HepG2 (cell line): ENCODE measurements around the gene MIGA2. TPM values are rescaled to one million over a fixed set of nuclear protein-coding genes. Genes with fewer than 3 reads are reported as not detected.

Experiments
- ATAC-seq: fragments of 200-7000 bp; cut with Tn5 transposase; 3 replicates; pipeline ENCODE4 v1.9.1; 2020; ENCODE audit warnings: mild to moderate bottlenecking, moderate library complexity
- BruUV-seq: library from RNA; stranded (reverse); fragments of 400-500 nt; replicated peaks from 2 replicates; lab custom pipeline; 2021; lab: Mats Ljungman, UMichigan
- CTCF ChIA-PET: fragments of 300-600 bp; formaldehyde crosslinking; extraction: SDS; loops from one replicate; lab custom pipeline; 2021; ENCODE audit warnings: low total read pairs, inconsistent platforms, low intra/inter-chr PET ratio; lab: Yijun Ruan, JAX
- POLR2A ChIA-PET: fragments of 350-600 bp; sonication (Branson Sonifier 250); formaldehyde crosslinking; loops from one replicate; lab custom pipeline; 2020; ENCODE audit warnings: antibody characterized with exemption, inconsistent platforms; lab: Yijun Ruan, JAX
- DNase-seq: peaks from one replicate; pipeline ENCODE4 v3.0.0-alpha.2; 2015; ENCODE audit warnings: low spot score
- FAIRE-seq: peaks from 3 replicates; lab custom pipeline; 2011; peaks lifted over from hg19 to GRCh38; lab: Jason Lieb, UNC
- H2AFZ ChIP-seq: one replicate; pipeline ENCODE4 v1.6.1; 2011; ENCODE audit warnings: low read length, inconsistent platforms
- H3K27ac ChIP-seq: fragments of 300-600 bp; 3 replicates; pipeline ENCODE4 v1.8.0; 2011; ENCODE audit warnings: mixed run types, mild to moderate bottlenecking, mixed read lengths, low read length, inconsistent platforms; ENCODE audit not compliant: insufficient read depth; ENCODE audit errors: extremely low read length
- H3K27me3 ChIP-seq, 2 experiments: fragments of 200-600 bp in 1 of 2; 2 replicates in 1 of 2; 3 replicates in 1 of 2; pipeline versions ENCODE4 v1.6.0 to v1.8.0; 2011; ENCODE audit warnings: low read length in 2 of 2, mild to moderate bottlenecking in 2 of 2, moderate library complexity in 2 of 2, inconsistent platforms in 1 of 2; ENCODE audit not compliant: insufficient read depth in 2 of 2, control insufficient read depth in 1 of 2
- H3K36me3 ChIP-seq, 2 experiments: fragments of 200-600 bp in 1 of 2; replicated peaks in 1 of 2; 2 replicates in 1 of 2; 3 replicates in 1 of 2; pipeline versions ENCODE4 v1.5.1 to v1.8.0; 2011; ENCODE audit warnings: low read length in 2 of 2, inconsistent platforms in 1 of 2; ENCODE audit not compliant: insufficient read depth in 2 of 2, control insufficient read depth in 1 of 2
- H3K4me1 ChIP-seq: 2 replicates; pipeline ENCODE4 v1.5.1; 2012; ENCODE audit warnings: low read length, inconsistent platforms; ENCODE audit not compliant: insufficient read depth
- H3K4me2 ChIP-seq: 2 replicates; pipeline ENCODE4 v1.6.0; 2011; ENCODE audit warnings: low read depth, low read length, inconsistent platforms
- H3K4me3 ChIP-seq, 3 experiments: fragments of 200-600 bp in 1 of 3; sonication (generic), shearing (Covaris generic) in 1 of 3; replicated peaks in 1 of 3; 2 replicates each; pipeline ENCODE4 v1.5.1; 2011 to 2016; ENCODE audit warnings: low read length in 3 of 3, inconsistent platforms in 2 of 3, low read depth in 2 of 3, mild to moderate bottlenecking in 2 of 3, control low read depth in 1 of 3, mixed read lengths in 1 of 3; ENCODE audit not compliant: insufficient read depth in 1 of 3
- H3K79me2 ChIP-seq: one replicate; pipeline ENCODE4 v1.6.1; 2011; ENCODE audit warnings: low read length, inconsistent platforms; ENCODE audit not compliant: insufficient read depth
- H3K9ac ChIP-seq: 2 replicates; pipeline ENCODE4 v1.6.0; 2011; ENCODE audit warnings: mild to moderate bottlenecking, low read depth, low read length, inconsistent platforms; ENCODE audit not compliant: insufficient read depth
- H3K9me3 ChIP-seq: 2 replicates; pipeline ENCODE4 v1.5.1; 2012; ENCODE audit warnings: mild to moderate bottlenecking, low read length
- H4K20me1 ChIP-seq: 2 replicates; pipeline ENCODE4 v1.6.0; 2011; ENCODE audit warnings: inconsistent platforms, mild to moderate bottlenecking, low read length, moderate library complexity; ENCODE audit not compliant: insufficient read depth
- ETV5 ChIP-seq: IDR thresholded peaks from 2 replicates; pipeline ENCODE4 v1.6.1; 2018; ENCODE audit warnings: missing biosample characterization, missing genetic modification reagents, inconsistent platforms, borderline replicate concordance
- EZH2 ChIP-seq: conservative IDR thresholded peaks from 2 replicates; pipeline ENCODE4 v1.6.1; 2012; ENCODE audit warnings: mild to moderate bottlenecking, low read depth, low read length, moderate library complexity
- HNRNPL ChIP-seq: fragments of 200-400 bp; formaldehyde crosslinking; IDR thresholded peaks from 2 replicates; pipeline ENCODE4 v1.6.1; 2017; ENCODE audit warnings: mild to moderate bottlenecking, low read depth, low read length
- MED1 ChIP-seq: sonication (generic); formaldehyde crosslinking; IDR thresholded peaks from 2 replicates; pipeline ENCODE4 v1.4.0; 2020; ENCODE audit warnings: missing genetic modification reagents
- MIER3 ChIP-seq: IDR thresholded peaks from 2 replicates; pipeline ENCODE4 v1.6.1; 2016; ENCODE audit warnings: missing compliant biosample characterization, borderline replicate concordance
- POLR2A ChIP-seq, 2 experiments: IDR thresholded peaks; 2 replicates each; pipeline ENCODE4 v1.6.1; 2011; ENCODE audit warnings: low read depth in 2 of 2, low read length in 2 of 2, mild to moderate bottlenecking in 1 of 2, moderate library complexity in 1 of 2; ENCODE audit not compliant: insufficient read depth in 1 of 2
- POLR2AphosphoS5 ChIP-seq: IDR thresholded peaks from 2 replicates; pipeline ENCODE4 v1.6.1; 2012; ENCODE audit warnings: low read depth, low read length
- RAD21 ChIP-seq: fragments of 450-650 bp; formaldehyde crosslinking; IDR thresholded peaks from 2 replicates; pipeline ENCODE4 v1.5.0; 2020; ENCODE audit warnings: mild to moderate bottlenecking
- RBM22 ChIP-seq: fragments of 200-400 bp; formaldehyde crosslinking; optimal IDR thresholded peaks from 2 replicates; pipeline ENCODE3; 2017; ENCODE audit warnings: mild to moderate bottlenecking, low read length, moderate library complexity
- RCOR2 ChIP-seq: IDR thresholded peaks from 2 replicates; pipeline ENCODE4 v1.6.1; 2016; ENCODE audit warnings: missing biosample characterization, missing genetic modification reagents
- SAFB2 ChIP-seq: sonication (generic); formaldehyde crosslinking; IDR thresholded peaks from 2 replicates; pipeline ENCODE4 v1.5.1; 2020; ENCODE audit warnings: missing genetic modification reagents, low read depth, mild to moderate bottlenecking, borderline replicate concordance
- STAG1 ChIP-seq: sonication (generic); formaldehyde crosslinking; IDR thresholded peaks from 2 replicates; pipeline ENCODE4 v1.4.0; 2020; ENCODE audit warnings: missing genetic modification reagents
- TEAD3 ChIP-seq: optimal IDR thresholded peaks from 2 replicates; pipeline ENCODE3; 2016; ENCODE audit warnings: borderline replicate concordance
- ZNF329 ChIP-seq: sonication (generic); formaldehyde crosslinking; IDR thresholded peaks from 2 replicates; pipeline ENCODE4 v1.9.0; 2021; ENCODE audit warnings: low read depth, mild to moderate bottlenecking, missing genetic modification reagents
- ZNF430 ChIP-seq: sonication (generic); formaldehyde crosslinking; IDR thresholded peaks from 2 replicates; pipeline ENCODE4 v1.9.0; 2021; ENCODE audit warnings: mild to moderate bottlenecking, missing genetic modification reagents
- WGBS: methylation state at CpG from one replicate; pipeline ENCODE4 v1.1.6; 2017; ENCODE audit warnings: low lambda C conversion rate; 5-methylcytosine and 5-hydroxymethylcytosine counted together
- in situ Hi-C: cut with HindIII; loops from 2 replicates; pipeline ENCODE4 v1.10.0; 2017; ENCODE audit warnings: low pct_unique_long_range_greater_than_20kb; ENCODE audit not compliant: extremely low pct_ligation_motif_present
- intact Hi-C: fragments of 100-400 bp; cut with micrococcal nuclease; formaldehyde crosslinking; loops from one replicate; pipeline ENCODE4 v1.10.0; 2022; ENCODE audit not compliant: unreplicated experiment
- polyA plus RNA-seq, 8 experiments: library from polyadenylated mRNA; depleted of rRNA in 3 of 8; stranded (reverse) in 7 of 8; unstranded in 1 of 8; fragments of >200 nt; fragmentation: Illumina TruSeq in 4 of 8; extraction: Trizol in 4 of 8; gene quantifications; 2 replicates each; pipeline versions ENCODE4 v1.2.1 to v1.2.3, GENCODE V29; 2011 to 2016; ENCODE audit warnings: low read depth in 4 of 8, missing spikeins in 1 of 8, mixed read lengths in 1 of 8; ENCODE audit not compliant: insufficient read depth in 1 of 8
- total RNA-seq, 5 experiments: library from RNA; depleted of rRNA; stranded (reverse); fragments of >200 nt; fragmentation: Illumina TruSeq; extraction: Trizol; gene quantifications; 2 replicates each; pipeline ENCODE4 v1.2.3, GENCODE V29; 2016; ENCODE audit warnings: low read depth in 1 of 5
- TF ChIP-seq, protein P1 (sequence below): sonication (generic); formaldehyde crosslinking; IDR thresholded peaks from 2 replicates; pipeline ENCODE4 v1.5.1; 2020; ENCODE audit warnings: mild to moderate bottlenecking, missing genetic modification reagents, moderate library complexity
- TF ChIP-seq, protein P2 (sequence below): sonication (generic); formaldehyde crosslinking; IDR thresholded peaks from 2 replicates; pipeline ENCODE4 v1.4.0; 2020; ENCODE audit warnings: missing genetic modification reagents
- TF ChIP-seq, protein P3 (sequence below): sonication (generic); formaldehyde crosslinking; IDR thresholded peaks from 2 replicates; pipeline ENCODE4 v1.8.1; 2022; ENCODE audit warnings: mild to moderate bottlenecking, missing genetic modification reagents

MIGA2 gene
- total and polyA plus RNA-seq, 2 of the 13 experiments (the other 11 are each of a cell fraction or from before 2014, with no cell fraction given), result 10.8 to 17.1 TPM

DNA sequence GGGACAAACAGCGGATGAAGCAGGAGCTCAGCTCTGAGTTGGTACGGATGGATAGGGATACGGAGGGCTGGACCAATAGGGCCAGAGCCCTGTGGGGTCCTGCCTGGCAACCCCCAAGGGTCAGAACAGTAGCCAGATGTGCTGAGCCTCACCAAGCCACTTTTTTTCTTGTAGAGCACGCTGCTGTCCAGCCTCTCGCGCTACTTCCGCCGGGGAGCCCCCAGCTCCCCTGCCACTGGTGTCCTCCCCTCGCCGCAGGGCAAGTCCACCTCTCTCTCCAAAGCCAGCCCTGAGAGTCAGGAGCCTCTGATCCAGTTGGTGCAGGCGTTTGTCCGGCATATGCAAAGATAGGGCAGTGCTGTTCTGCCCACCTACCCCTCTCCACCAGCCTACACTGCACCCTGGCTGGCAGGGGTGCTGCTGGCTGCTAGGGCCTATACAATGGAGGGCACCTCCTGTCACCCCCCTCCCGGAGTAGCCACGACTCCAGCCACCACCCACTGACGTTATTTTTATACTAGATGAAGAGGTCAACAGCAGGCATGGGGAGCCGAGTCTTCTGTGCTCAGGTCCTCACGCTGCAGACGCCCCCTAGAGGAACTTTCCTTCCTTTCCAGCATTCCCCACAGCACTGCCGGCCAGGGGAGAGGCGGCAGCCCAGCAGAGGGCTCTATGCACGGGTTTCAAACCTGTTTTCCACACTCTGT lies 29.9 kb upstream of the MIGA2 start:
- CTCF ChIA-PET, result interaction anchor here (1.7 kb wide), 1 partner anchor 155 kb away, joined by 4 read pairs; no protein-coding TSS in a partner anchor
- WGBS, result 73% methylated on average over 18 of the region's 21 CpGs
- H3K36me3 ChIP-seq, result peaks cover 28 to 58% of the 10 kb centered on the region in 2 experiments
- TF ChIP-seq, protein P1, sequence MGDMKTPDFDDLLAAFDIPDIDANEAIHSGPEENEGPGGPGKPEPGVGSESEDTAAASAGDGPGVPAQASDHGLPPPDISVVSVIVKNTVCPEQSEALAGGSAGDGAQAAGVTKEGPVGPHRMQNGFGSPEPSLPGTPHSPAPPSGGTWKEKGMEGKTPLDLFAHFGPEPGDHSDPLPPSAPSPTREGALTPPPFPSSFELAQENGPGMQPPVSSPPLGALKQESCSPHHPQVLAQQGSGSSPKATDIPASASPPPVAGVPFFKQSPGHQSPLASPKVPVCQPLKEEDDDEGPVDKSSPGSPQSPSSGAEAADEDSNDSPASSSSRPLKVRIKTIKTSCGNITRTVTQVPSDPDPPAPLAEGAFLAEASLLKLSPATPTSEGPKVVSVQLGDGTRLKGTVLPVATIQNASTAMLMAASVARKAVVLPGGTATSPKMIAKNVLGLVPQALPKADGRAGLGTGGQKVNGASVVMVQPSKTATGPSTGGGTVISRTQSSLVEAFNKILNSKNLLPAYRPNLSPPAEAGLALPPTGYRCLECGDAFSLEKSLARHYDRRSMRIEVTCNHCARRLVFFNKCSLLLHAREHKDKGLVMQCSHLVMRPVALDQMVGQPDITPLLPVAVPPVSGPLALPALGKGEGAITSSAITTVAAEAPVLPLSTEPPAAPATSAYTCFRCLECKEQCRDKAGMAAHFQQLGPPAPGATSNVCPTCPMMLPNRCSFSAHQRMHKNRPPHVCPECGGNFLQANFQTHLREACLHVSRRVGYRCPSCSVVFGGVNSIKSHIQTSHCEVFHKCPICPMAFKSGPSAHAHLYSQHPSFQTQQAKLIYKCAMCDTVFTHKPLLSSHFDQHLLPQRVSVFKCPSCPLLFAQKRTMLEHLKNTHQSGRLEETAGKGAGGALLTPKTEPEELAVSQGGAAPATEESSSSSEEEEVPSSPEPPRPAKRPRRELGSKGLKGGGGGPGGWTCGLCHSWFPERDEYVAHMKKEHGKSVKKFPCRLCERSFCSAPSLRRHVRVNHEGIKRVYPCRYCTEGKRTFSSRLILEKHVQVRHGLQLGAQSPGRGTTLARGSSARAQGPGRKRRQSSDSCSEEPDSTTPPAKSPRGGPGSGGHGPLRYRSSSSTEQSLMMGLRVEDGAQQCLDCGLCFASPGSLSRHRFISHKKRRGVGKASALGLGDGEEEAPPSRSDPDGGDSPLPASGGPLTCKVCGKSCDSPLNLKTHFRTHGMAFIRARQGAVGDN (CRISPR knock-in tag), result peak; percentile 14; the same call in 1 of the 2 replicates
- 0 out of 2 replicates have a peak, but pooled peaks have one; percentile 43 for TF ChIP-seq HNRNPL
- peak; percentile 57 for TF ChIP-seq STAG1 (CRISPR knock-in tag)
- TF ChIP-seq, protein P2, sequence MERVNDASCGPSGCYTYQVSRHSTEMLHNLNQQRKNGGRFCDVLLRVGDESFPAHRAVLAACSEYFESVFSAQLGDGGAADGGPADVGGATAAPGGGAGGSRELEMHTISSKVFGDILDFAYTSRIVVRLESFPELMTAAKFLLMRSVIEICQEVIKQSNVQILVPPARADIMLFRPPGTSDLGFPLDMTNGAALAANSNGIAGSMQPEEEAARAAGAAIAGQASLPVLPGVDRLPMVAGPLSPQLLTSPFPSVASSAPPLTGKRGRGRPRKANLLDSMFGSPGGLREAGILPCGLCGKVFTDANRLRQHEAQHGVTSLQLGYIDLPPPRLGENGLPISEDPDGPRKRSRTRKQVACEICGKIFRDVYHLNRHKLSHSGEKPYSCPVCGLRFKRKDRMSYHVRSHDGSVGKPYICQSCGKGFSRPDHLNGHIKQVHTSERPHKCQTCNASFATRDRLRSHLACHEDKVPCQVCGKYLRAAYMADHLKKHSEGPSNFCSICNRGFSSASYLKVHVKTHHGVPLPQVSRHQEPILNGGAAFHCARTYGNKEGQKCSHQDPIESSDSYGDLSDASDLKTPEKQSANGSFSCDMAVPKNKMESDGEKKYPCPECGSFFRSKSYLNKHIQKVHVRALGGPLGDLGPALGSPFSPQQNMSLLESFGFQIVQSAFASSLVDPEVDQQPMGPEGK, result no peak; the same call in 1 of the 2 replicates
- no peak for TF ChIP-seq EZH2
- TF ChIP-seq, protein P3, sequence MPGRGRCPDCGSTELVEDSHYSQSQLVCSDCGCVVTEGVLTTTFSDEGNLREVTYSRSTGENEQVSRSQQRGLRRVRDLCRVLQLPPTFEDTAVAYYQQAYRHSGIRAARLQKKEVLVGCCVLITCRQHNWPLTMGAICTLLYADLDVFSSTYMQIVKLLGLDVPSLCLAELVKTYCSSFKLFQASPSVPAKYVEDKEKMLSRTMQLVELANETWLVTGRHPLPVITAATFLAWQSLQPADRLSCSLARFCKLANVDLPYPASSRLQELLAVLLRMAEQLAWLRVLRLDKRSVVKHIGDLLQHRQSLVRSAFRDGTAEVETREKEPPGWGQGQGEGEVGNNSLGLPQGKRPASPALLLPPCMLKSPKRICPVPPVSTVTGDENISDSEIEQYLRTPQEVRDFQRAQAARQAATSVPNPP, result no peak
- 0 out of 2 replicates have a peak, but pooled peaks have one; percentile 35 for TF ChIP-seq MIER3 (CRISPR knock-in tag)
- TF ChIP-seq MED1, result 0 out of 2 replicates have a peak, but pooled peaks have one; percentile 14
- TF ChIP-seq POLR2AphosphoS5, result 0 out of 2 replicates have a peak, but pooled peaks have one; percentile 2
- TF ChIP-seq TEAD3, result peak; percentile 75
- peak; percentile 22; the same call in 1 of the 2 replicates for TF ChIP-seq ETV5 (CRISPR knock-in tag)
- TF ChIP-seq ZNF329 (CRISPR knock-in tag), result no peak
- peak; percentile 34 for TF ChIP-seq RBM22
- no peak for TF ChIP-seq ZNF430
- no peak for TF ChIP-seq SAFB2 (CRISPR knock-in tag)
- 0 out of 2 replicates have a peak, but pooled peaks have one; percentile 20 for TF ChIP-seq RAD21
- TF ChIP-seq RCOR2 (CRISPR knock-in tag), result no peak
- peak; percentile 4 to 31; a peak in 2 of 4 replicates for TF ChIP-seq POLR2A (IDR thresholded peaks at IDR 0.05; ENCODE audit: insufficient read depth in 1 of 2, low read depth in 2 of 2, low read length in 2 of 2)

More for the DNA sequence above, 29.9 kb upstream of the MIGA2 start:
- DNase-seq, result peak; percentile 67
- intact Hi-C loops, result loop anchor here (10.0 kb wide), 1 partner anchor 152 kb away; no protein-coding TSS in a partner anchor
- peak; percentile 86 for ATAC-seq
- Histone ChIP-seq H3K27ac (no peak overlapping the region), H3K27me3 (no peaks in the 10 kb centered on the region), H3K4me3 (no peak overlapping the region), H2AFZ (no peak overlapping the region), H3K79me2 (no peaks in the 10 kb centered on the region), H3K9me3 (no peaks in the 10 kb centered on the region), H3K4me2 (no peak overlapping the region), H3K4me1 (no peaks in the 10 kb centered on the region), H3K9ac (no peak overlapping the region), H4K20me1 (no peaks in the 10 kb centered on the region)
- peak; percentile 76 for FAIRE-seq
- BruUV-seq, result TSS peak; percentile 52
- in situ Hi-C loops, result no loop called here
- POLR2A ChIA-PET, result no interaction called here
